Measurements from ENCODE around the gene RNF220. TPM values are rescaled to one million over a fixed set of nuclear protein-coding genes. Genes with fewer than 3 reads are reported as not detected.

The RNF220 gene
- total RNA-seq, 4 donors from 2014 or later: 112 to 134 (median 132) TPM

- Histone ChIP-seq H3K4me1 (peaks cover 0 to 13% (median 0%) of the 10 kb centered on the region in 3 donors), H3K27ac (no peak overlapping the region)
Measured at GRCh38 chr1:44659566-44659965, 254.5 kb downstream of the RNF220 start.

GRCh38 chr1:44660176-44660575, 255.1 kb downstream of the RNF220 start:
- peaks cover 0 to 13% (median 0%) of the 10 kb centered on the region in 3 donors for H3K4me1 ChIP-seq
- ATAC-seq: peak; percentile 67
- H3K27ac ChIP-seq: no peak overlapping the region
- H3K4me3 ChIP-seq: no peak overlapping the region
- TF ChIP-seq EP300 (IDR thresholded peaks at IDR 0.05) (no peak), POLR2A (IDR thresholded peaks at IDR 0.05) (no peak)
- no peaks in the 10 kb centered on the region for H3K27me3 ChIP-seq
- no CpG with 5 or more reads among the region's 9 CpGs for WGBS, 2 donors (ENCODE audit: low coverage in 1 of 2)
- peaks cover 0 to 7% of the 10 kb centered on the region in 2 donors for H3K36me3 ChIP-seq
- H3K9me3 ChIP-seq: no peaks in the 10 kb centered on the region

More at GRCh38 chr1:44659566-44659965, 254.5 kb downstream of the RNF220 start:
- TF ChIP-seq EP300 (IDR thresholded peaks at IDR 0.05) (no peak), POLR2AphosphoS5 (IDR thresholded peaks at IDR 0.05) (no peak), POLR2A (IDR thresholded peaks at IDR 0.05) (no peak), CTCF (IDR thresholded peaks at IDR 0.05) (no peak)
- ATAC-seq: no peak
- WGBS, 2 donors (ENCODE audit: low coverage in 1 of 2): 88 to 100% methylated on average over 1 to 3 of the region's 4 CpGs
- H3K36me3 ChIP-seq: peaks cover 0 to 13% of the 10 kb centered on the region in 2 donors
- no peaks in the 10 kb centered on the region for H3K9me3 ChIP-seq
- no peak overlapping the region for H3K4me3 ChIP-seq
- no peaks in the 10 kb centered on the region for H3K27me3 ChIP-seq

DNA sequence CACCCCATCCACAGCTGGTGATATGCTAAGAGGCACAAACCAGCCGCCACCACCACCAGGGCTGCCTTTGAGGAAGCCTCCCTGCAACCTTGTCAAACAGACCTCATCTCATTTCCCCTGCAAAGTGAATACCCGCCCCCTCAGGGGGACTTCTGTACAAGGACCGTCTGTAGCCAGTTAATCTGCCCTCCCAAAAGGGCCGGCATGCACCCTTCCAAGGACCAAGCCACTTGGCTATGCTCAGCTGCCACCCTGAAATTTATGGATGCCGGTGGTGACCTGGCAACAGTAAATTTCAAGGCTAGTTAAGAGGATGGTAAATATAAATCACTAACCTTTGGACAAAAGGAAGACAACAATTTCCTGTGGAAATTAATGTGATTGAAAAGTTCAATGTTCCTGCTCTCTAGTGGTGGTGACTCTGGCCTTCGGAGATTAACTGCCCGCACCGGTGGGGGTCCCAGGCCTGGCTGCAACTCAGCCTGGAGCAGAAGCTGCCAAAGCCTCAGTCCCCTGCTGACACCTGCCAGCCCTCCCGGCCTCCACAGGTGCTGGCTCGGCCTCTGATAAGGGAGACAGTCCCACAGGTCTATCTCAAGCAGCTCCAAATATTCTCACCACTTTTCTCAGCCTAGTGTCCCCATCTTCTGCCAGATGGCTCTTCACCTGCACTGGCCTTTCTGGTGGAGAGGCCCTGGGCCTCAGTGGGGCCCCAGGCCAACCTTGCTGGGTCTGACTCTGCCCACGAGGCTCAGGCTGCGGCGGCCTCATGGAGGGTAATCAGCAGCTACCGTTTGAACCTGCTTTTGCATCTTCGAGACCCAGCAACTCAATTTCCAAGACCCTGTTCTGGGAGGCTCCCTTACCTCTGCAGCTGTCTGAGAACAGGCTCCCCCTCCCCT, 257.0 kb downstream of the RNF220 start:
- no peaks in the 10 kb centered on the region for H3K27me3 ChIP-seq
- TF ChIP-seq POLR2AphosphoS5 (IDR thresholded peaks at IDR 0.05) (no peak), EP300 (IDR thresholded peaks at IDR 0.05) (no peak), POLR2A (IDR thresholded peaks at IDR 0.05) (no peak), CTCF (IDR thresholded peaks at IDR 0.05) (no peak)
- peaks cover 0 to 13% (median 0%) of the 10 kb centered on the region in 3 donors for H3K4me1 ChIP-seq
- H3K4me3 ChIP-seq: no peak overlapping the region
- peaks cover 0 to 5% of the 10 kb centered on the region in 2 donors for H3K36me3 ChIP-seq
- no peak for ATAC-seq
- no peak overlapping the region for H3K27ac ChIP-seq
- WGBS, 2 donors (ENCODE audit: low coverage in 1 of 2): 72% methylated on average over 4 of the region's 15 CpGs; no CpG with 5 or more reads in 1 of the 2 donors
- H3K9me3 ChIP-seq: no peaks in the 10 kb centered on the region

GRCh38 chr1:44662683-44663030, 257.6 kb downstream of the RNF220 start:
- TF ChIP-seq POLR2A (IDR thresholded peaks at IDR 0.05) (no peak), CTCF (IDR thresholded peaks at IDR 0.05) (no peak), POLR2AphosphoS5 (IDR thresholded peaks at IDR 0.05) (no peak), EP300 (IDR thresholded peaks at IDR 0.05) (no peak)
- H3K27me3 ChIP-seq: no peaks in the 10 kb centered on the region
- H3K27ac ChIP-seq: no peak overlapping the region
- H3K4me1 ChIP-seq: peaks cover 0 to 13% (median 0%) of the 10 kb centered on the region in 3 donors
- ATAC-seq: no peak
- H3K9me3 ChIP-seq: no peaks in the 10 kb centered on the region
- peaks cover 0 to 5% of the 10 kb centered on the region in 2 donors for H3K36me3 ChIP-seq
- 86 to 100% methylated on average over 1 of the region's 5 CpGs for WGBS, 2 donors (ENCODE audit: low coverage in 1 of 2)
- H3K4me3 ChIP-seq: no peak overlapping the region

DNA sequence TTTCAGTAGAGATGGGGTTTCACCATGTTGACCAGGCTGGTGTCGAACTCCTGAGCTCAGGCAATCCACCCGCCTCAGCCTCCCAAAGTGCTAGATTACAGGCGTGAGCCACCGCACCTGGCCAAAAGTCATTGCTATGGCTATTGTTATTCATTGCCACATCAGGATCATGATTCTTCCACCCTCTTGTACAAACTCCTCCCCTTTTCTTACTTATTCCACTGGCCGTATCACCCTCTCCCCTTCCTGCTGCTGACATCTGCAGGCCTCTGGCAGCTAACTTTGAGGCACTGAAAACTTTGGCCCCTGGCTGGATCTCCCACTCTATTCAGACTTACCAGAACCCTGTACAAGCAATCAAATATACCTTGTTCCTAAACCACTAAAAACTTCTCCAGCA, 258.4 kb downstream of the RNF220 start:
- Histone ChIP-seq H3K27ac (no peak overlapping the region), H3K4me3 (no peak overlapping the region), H3K27me3 (no peaks in the 10 kb centered on the region), H3K9me3 (no peaks in the 10 kb centered on the region), H3K4me1 (peaks cover 0 to 13% (median 0%) of the 10 kb centered on the region in 3 donors), H3K36me3 (peaks cover 0 to 5% of the 10 kb centered on the region in 2 donors)
- WGBS, 2 donors (ENCODE audit: low coverage in 1 of 2): 82 to 98% methylated on average over 3 to 5 of the region's 5 CpGs
- no peak for ATAC-seq
- no peak for TF ChIP-seq EP300 (IDR thresholded peaks at IDR 0.05)
- no peak for TF ChIP-seq POLR2A (IDR thresholded peaks at IDR 0.05)
- TF ChIP-seq POLR2AphosphoS5 (IDR thresholded peaks at IDR 0.05): no peak
- no peak for TF ChIP-seq CTCF (IDR thresholded peaks at IDR 0.05)
